ENCODE results near the gene SKA1.
"Not testable (repeated sequence)": the region's sequence is repeated elsewhere in the genome, so short reads cannot be mapped to it uniquely, and the experiment has no call there.

The SKA1 gene

GRCh38 chr18:50396005-50396660 lies 21.3 kb downstream of the SKA1 start:
- no peak for DNase-seq

DNA sequence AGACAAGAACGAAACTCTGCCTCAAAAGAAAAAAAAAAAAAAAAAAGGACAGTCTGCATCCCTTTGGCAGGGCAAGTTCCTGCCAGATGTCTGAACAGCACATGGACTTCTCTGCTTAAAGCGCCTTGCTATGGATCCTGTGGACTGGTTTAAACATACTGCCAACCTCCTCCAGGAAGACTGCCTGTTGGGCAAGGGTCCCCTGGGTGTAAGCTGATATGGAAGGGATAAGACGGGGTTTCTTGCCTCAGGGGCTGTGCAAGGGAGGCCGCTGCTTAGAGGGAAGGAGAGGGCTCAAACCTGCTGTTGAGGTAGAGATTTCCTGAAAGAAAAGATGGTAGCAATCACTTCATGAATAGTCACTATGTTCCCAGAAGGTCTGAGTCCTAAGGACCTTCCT lies 22.2 kb downstream of the SKA1 start:
- DNase-seq, result no peak

DNA sequence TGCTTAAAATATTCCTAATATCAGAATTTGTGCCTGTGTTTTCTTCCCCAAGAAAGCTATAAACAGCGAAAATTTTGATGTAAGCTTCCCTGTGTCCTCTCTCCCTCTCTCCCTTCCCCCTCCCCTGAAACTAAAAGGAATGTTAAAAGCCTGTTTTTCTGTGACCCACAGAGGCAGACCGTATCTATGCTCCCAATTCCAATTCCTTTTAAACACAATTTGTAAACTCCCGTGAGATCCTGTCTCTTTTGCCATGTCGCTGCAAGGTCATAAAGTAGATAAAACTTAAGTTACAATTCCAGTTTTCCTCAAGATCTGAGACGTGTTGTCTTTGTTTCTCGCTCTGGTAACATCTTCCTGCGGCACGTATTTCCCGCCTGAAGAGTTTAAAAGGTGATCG lies 23.3 kb downstream of the SKA1 start:
- DNase-seq, result no peak

DNA sequence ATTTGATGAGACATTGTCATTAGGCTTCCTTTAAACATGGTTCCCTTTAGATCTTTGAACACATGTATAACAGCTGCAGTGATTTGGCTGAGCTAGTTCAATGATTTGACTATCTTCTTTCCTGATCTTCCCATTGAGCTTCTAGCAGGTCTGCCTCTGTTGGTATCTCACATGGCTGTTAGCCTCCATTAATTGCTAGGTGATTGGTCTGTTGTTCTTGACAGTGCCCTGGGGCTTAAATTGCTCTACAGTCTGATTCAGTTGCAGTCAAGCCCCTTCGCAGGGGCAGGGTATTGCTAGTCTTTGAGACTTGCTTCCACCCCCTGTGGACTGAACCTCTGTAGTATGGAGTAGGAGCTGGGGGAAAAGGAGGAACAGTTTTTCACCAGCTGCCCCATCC lies 24.1 kb downstream of the SKA1 start:
- no peak for DNase-seq

DNA sequence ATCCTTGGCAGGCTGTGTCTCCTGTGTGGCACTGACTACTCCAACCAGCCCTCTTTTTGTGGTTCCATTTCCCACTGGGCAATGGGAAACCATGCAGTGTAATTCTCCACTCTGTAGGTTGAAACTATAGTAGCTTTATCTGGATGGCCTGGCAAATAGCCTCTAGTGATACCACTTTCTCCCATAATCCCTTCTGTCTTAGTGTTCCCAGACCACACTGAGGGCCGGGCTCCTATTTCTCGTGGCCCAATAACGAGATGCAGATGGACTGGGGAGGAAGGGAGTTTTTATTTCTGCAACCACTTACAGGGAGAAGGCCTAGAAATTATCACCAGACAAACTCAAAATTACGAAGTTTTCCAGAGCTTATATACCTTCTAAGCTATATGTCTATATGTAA lies 24.7 kb downstream of the SKA1 start:
- no peak for DNase-seq

- not testable (repeated sequence) for DNase-seq
Measured at GRCh38 chr18:50400438-50400837, 25.6 kb downstream of the SKA1 start.

- DNase-seq, result no peak
Measured at GRCh38 chr18:50401295-50401694, 26.4 kb downstream of the SKA1 start.

- no peak for DNase-seq
Measured at GRCh38 chr18:50401888-50402287, 27.0 kb downstream of the SKA1 start.

- DNase-seq, result not testable (repeated sequence)
Measured at GRCh38 chr18:50404752-50405581, 30.1 kb downstream of the SKA1 start.

DNA sequence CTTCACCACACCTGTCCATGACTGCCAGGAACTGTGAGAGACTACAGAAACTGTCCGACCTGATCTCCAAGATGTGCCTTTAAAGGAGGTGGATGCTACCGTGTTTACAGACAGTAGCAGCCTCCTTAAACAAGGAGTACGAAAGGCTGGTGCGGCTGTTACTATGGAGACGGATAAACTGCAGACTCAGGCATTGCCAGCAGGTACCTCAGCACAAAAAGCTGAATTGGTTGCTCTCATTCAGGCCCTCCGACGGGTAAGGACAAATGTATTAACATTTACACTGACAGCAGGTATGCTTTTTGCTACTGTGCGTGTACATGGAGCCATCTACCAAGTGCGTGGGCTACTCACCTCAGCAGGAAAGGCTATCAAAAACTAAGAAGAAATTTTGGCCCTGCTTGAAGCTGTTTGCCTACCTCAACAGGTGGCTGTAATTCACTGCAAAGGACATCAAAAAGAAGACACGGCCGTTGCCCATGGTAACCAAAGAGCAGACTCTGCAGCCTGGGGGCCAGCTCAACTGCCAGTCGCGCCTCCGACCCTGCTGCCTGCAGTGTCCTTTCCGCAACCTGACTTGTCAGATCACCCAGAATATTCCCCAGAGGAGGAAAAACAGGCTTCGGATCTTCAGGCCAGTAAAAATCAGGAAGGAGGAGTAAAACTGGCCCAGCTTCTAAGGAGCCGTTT lies 30.9 kb downstream of the SKA1 start:
- no peak for DNase-seq

DNA sequence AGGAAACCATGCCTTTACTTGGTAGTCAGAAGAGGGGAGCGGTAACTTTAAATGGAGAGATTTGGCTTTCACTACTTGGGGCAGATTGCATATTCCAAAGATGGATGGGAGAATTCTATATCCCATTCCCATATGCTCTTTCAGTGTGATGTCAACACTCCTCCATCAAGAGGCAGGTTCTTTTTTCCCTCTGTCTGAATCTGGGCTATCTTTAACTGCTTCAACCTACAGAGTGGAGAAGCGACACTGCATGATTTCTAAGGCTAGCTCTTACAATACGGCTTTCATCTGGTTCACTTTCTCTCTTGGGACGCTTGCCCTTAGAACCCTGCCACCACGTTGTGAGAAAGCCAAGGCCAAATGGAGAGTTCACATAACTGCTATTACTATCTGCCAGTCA lies 34.4 kb downstream of the SKA1 start:
- no peak for DNase-seq

DNA sequence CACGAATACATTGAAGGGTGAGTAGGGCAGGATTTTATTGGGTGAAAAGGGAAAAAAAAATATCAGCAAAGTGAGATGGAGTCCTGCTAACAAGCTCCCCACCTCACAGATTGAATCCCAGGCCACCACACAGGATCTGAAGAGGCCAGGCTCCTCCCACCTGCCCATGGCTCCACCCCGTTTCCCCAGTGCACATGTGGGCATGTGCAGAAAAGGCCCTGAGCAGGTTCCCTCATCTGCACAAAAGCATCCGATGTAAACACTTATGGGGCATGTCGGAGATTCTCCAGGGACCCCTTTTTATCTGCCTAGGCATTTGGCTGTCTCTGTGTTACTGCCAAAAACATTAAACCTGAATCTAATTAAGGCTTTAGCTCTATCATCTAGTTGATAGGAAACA lies 35.2 kb downstream of the SKA1 start:
- DNase-seq, result no peak

GRCh38 chr18:50410894-50411293 lies 36.0 kb downstream of the SKA1 start:
- DNase-seq, result no peak

GRCh38 chr18:50416832-50417231 lies 42.0 kb downstream of the SKA1 start:
- not testable (repeated sequence) for DNase-seq

- not testable (repeated sequence) for DNase-seq
Measured at GRCh38 chr18:50417705-50418104, 42.9 kb downstream of the SKA1 start.

DNA sequence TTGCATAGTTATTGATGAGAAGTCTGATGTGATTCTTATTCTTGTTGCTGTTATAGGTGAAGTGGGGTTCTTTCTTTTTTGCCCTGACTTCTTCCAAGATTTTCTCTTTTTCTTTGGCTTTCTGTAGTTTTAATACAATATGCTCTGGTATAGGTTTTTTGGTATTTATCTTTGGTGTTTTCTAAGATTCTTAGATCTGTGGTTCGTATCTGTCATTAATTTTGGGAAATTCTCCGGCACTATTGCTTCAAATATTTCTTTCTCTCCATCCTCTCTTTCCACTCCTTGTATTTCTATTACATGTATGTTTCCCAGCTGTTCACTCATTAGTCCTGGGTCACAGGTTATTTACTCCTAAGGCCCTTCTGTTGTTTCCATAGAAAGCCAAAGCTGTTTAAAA lies 43.8 kb downstream of the SKA1 start:
- no peak for DNase-seq

DNA sequence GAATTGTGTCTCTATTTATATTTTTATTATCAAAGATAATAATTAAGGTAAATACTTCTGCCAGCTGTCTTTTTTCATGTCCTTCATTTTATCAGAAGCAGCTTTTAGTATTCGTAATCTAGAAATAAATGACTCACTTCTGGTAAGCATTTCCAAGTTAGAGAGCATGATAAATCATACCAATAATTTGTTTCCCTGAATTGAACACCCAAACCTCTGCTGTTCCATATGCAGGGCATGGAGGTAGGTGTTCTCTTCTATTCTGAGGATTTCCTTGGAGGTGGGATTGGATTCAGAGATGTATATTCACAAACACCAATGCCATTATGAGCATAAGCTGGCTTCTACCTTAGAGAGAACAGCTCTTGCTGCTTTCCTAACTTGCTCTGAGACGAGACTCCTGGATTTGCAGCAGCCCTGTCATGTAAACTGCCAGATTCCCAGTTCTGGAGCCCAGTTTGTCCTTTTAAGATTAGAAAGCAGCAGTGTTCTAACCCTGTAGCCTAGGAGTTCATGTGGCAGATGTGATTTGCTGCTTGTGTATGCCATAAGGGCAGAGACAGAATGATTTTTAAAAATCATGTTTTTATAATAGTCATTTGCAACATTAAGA lies 47.5 kb downstream of the SKA1 start:
- DNase-seq, result no peak

DNA sequence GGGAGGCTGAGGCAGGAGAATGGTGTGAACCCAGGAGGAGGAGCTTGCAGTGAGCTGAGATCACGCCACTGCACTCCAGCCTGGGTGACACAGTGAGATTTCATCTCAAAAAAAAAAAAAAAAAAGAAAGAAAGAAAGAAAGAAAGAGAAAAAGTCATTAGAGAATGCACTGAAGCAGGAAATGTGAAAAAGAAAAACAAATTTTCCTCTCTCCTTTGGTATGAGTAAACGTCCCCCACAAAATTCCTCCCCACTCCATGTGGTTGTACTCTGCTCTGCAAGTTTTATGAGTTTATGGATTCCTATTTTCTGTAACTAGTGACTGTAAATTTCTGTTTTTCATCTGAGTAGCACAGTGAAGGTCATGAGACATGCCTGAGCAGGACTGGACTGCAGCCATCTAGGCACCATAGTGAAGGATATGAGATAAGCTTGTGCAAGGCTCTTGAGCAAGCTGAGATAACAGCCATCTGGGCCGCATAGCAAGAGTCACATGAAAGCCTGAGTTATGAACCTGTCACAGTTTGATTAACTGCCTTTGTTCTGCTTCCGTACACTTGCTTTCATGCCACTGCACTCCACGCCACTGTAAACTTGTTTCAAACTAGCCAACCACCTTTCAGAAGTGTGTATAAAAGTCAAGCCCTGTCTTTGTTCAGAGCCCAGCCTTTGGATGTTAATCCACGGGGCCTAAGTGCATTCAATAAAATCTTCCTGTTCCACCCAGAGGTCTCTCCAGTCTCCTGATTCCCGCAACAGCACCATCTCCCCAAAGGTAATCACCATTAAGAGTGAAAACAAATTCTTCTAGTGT lies 50.2 kb downstream of the SKA1 start:
- DNase-seq, result no peak

- no peak for DNase-seq
Measured at GRCh38 chr18:50427896-50428295, 53.0 kb downstream of the SKA1 start.

- DNase-seq, result no peak
Measured at GRCh38 chr18:50428531-50429206, 53.8 kb downstream of the SKA1 start.

- DNase-seq, result no peak
Measured at GRCh38 chr18:50429207-50429948, 54.5 kb downstream of the SKA1 start.
